WTC11 (cell line): Measurements from ENCODE around the gene HPCAL1.

Source experiments
- CBFB ChIP-seq: sonication (generic); formaldehyde crosslinking; IDR thresholded peaks from 2 replicates; pipeline ENCODE4 v1.8.1; 2022; ENCODE audit warnings: mild to moderate bottlenecking, low read depth, missing genetic modification reagents
- CREB1 ChIP-seq: sonication (generic); formaldehyde crosslinking; IDR thresholded peaks from 2 replicates; pipeline ENCODE4 v1.8.0; 2023; ENCODE audit warnings: mild to moderate bottlenecking, missing genetic modification reagents
- ETV6 ChIP-seq: sonication (generic); formaldehyde crosslinking; IDR thresholded peaks from 2 replicates; pipeline ENCODE4 v1.8.1; 2022; ENCODE audit warnings: mild to moderate bottlenecking, missing genetic modification reagents
- FOXJ3 ChIP-seq: sonication (generic); formaldehyde crosslinking; IDR thresholded peaks from 2 replicates; pipeline ENCODE4 v1.9.0; 2021; ENCODE audit warnings: missing genetic modification reagents, mild to moderate bottlenecking, borderline replicate concordance
- FOXP1 ChIP-seq: sonication (generic); formaldehyde crosslinking; IDR thresholded peaks from 2 replicates; pipeline ENCODE4 v1.8.0; 2022; ENCODE audit warnings: missing genetic modification reagents, mild to moderate bottlenecking, moderate library complexity, borderline replicate concordance
- JUN ChIP-seq: sonication (generic); formaldehyde crosslinking; IDR thresholded peaks from 2 replicates; pipeline ENCODE4 v1.8.0; 2023; ENCODE audit warnings: mild to moderate bottlenecking, missing genetic modification reagents
- NFE2L1 ChIP-seq: sonication (generic); formaldehyde crosslinking; IDR thresholded peaks from 2 replicates; pipeline ENCODE4 v1.8.1; 2023; ENCODE audit warnings: missing genetic modification reagents
- NR2C2 ChIP-seq: sonication (generic); formaldehyde crosslinking; IDR thresholded peaks from 2 replicates; pipeline ENCODE4 v1.8.0; 2022; ENCODE audit warnings: mild to moderate bottlenecking, missing genetic modification reagents
- TP53 ChIP-seq: sonication (generic); formaldehyde crosslinking; IDR thresholded peaks from 2 replicates; pipeline ENCODE4 v1.8.1; 2023; ENCODE audit warnings: mild to moderate bottlenecking, missing genetic modification reagents
- TF ChIP-seq, protein P1 (sequence below): sonication (generic); formaldehyde crosslinking; IDR thresholded peaks from 2 replicates; pipeline ENCODE4 v1.8.0; 2023; ENCODE audit warnings: missing genetic modification reagents, mild to moderate bottlenecking, borderline replicate concordance
- TF ChIP-seq, protein P2 (sequence below): fragments of 200-600 bp; IDR thresholded peaks from 2 replicates; pipeline ENCODE4 v1.8.0; 2022; ENCODE audit warnings: antibody characterized with exemption
- TF ChIP-seq, protein P3 (sequence below): sonication (generic); formaldehyde crosslinking; IDR thresholded peaks from 2 replicates; pipeline ENCODE4 v1.8.0; 2023; ENCODE audit warnings: missing genetic modification reagents
- TF ChIP-seq, protein P4 (sequence below): sonication (generic); formaldehyde crosslinking; IDR thresholded peaks from 2 replicates; pipeline ENCODE4 v1.8.1; 2022; ENCODE audit warnings: low read depth, missing genetic modification reagents, borderline replicate concordance

DNA sequence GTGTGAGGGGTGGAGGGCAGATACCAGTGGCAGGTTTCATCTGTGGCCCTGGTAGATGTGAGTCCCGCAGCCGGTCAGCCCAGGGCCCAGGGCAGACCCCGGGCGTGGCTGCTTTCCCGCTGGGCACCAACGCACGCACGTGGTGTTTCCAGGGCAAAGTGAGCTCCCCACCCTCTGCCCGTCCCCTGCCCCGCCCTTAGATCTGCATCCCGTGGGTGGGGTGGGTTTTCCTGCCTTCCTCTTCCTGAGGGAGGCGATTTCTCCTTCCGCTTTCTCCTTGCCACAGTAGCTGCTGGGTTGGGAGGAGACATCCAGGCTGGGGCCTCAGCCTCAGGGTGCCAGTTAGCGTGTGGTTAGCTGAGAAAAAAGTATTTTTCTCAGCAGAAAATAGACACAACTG is 95.8 kb downstream of the HPCAL1 start:
- TF ChIP-seq, protein P1, sequence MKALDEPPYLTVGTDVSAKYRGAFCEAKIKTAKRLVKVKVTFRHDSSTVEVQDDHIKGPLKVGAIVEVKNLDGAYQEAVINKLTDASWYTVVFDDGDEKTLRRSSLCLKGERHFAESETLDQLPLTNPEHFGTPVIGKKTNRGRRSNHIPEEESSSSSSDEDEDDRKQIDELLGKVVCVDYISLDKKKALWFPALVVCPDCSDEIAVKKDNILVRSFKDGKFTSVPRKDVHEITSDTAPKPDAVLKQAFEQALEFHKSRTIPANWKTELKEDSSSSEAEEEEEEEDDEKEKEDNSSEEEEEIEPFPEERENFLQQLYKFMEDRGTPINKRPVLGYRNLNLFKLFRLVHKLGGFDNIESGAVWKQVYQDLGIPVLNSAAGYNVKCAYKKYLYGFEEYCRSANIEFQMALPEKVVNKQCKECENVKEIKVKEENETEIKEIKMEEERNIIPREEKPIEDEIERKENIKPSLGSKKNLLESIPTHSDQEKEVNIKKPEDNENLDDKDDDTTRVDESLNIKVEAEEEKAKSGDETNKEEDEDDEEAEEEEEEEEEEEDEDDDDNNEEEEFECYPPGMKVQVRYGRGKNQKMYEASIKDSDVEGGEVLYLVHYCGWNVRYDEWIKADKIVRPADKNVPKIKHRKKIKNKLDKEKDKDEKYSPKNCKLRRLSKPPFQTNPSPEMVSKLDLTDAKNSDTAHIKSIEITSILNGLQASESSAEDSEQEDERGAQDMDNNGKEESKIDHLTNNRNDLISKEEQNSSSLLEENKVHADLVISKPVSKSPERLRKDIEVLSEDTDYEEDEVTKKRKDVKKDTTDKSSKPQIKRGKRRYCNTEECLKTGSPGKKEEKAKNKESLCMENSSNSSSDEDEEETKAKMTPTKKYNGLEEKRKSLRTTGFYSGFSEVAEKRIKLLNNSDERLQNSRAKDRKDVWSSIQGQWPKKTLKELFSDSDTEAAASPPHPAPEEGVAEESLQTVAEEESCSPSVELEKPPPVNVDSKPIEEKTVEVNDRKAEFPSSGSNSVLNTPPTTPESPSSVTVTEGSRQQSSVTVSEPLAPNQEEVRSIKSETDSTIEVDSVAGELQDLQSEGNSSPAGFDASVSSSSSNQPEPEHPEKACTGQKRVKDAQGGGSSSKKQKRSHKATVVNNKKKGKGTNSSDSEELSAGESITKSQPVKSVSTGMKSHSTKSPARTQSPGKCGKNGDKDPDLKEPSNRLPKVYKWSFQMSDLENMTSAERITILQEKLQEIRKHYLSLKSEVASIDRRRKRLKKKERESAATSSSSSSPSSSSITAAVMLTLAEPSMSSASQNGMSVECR (CRISPR knock-in tag), result no peak
- TF ChIP-seq FOXP1 (no peak), ETV6 (CRISPR knock-in tag) (no peak), TP53 (CRISPR knock-in tag) (no peak), NR2C2 (CRISPR knock-in tag) (no peak), NFE2L1 (CRISPR knock-in tag) (no peak), CBFB (CRISPR knock-in tag) (no peak), FOXJ3 (CRISPR knock-in tag) (no peak), JUN (CRISPR knock-in tag) (no peak), CREB1 (no peak)
- TF ChIP-seq, protein P2, sequence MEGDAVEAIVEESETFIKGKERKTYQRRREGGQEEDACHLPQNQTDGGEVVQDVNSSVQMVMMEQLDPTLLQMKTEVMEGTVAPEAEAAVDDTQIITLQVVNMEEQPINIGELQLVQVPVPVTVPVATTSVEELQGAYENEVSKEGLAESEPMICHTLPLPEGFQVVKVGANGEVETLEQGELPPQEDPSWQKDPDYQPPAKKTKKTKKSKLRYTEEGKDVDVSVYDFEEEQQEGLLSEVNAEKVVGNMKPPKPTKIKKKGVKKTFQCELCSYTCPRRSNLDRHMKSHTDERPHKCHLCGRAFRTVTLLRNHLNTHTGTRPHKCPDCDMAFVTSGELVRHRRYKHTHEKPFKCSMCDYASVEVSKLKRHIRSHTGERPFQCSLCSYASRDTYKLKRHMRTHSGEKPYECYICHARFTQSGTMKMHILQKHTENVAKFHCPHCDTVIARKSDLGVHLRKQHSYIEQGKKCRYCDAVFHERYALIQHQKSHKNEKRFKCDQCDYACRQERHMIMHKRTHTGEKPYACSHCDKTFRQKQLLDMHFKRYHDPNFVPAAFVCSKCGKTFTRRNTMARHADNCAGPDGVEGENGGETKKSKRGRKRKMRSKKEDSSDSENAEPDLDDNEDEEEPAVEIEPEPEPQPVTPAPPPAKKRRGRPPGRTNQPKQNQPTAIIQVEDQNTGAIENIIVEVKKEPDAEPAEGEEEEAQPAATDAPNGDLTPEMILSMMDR, result no peak
- TF ChIP-seq, protein P3, sequence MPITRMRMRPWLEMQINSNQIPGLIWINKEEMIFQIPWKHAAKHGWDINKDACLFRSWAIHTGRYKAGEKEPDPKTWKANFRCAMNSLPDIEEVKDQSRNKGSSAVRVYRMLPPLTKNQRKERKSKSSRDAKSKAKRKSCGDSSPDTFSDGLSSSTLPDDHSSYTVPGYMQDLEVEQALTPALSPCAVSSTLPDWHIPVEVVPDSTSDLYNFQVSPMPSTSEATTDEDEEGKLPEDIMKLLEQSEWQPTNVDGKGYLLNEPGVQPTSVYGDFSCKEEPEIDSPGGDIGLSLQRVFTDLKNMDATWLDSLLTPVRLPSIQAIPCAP (CRISPR knock-in tag), result no peak
- TF ChIP-seq, protein P4, sequence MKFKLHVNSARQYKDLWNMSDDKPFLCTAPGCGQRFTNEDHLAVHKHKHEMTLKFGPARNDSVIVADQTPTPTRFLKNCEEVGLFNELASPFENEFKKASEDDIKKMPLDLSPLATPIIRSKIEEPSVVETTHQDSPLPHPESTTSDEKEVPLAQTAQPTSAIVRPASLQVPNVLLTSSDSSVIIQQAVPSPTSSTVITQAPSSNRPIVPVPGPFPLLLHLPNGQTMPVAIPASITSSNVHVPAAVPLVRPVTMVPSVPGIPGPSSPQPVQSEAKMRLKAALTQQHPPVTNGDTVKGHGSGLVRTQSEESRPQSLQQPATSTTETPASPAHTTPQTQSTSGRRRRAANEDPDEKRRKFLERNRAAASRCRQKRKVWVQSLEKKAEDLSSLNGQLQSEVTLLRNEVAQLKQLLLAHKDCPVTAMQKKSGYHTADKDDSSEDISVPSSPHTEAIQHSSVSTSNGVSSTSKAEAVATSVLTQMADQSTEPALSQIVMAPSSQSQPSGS (CRISPR knock-in tag), result no peak
